DMS 273 treated with DMSO at 0.1 percent for 48 hours (cell line): ENCODE measurements around the gene TTLL12.

Experiments used
- DNase-seq: peaks from one replicate; lab custom pipeline; 2025; lab: John Stamatoyannopoulos, UW

The TTLL12 gene

DNA sequence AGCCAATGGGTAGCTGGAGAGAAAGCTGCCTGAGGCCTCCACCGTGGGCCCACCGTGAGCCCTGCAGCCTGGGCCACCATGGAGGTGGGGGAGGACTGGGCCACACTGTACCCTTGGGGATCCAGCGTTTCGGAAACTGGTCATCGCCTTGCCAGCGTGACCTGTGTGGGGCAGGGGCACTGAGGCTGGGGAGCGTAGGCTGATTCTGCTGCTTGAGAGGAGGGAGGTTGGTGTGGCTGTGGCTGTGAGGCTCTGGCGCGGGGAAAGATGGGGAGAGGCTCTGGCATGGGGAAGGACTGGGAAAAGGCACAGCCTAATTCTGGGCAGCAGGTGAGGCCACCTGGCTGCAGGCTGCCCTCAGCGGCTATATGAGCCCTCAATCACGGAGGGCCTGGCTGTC lies 12.6 kb upstream of the TTLL12 start:
- no peak for DNase-seq

DNA sequence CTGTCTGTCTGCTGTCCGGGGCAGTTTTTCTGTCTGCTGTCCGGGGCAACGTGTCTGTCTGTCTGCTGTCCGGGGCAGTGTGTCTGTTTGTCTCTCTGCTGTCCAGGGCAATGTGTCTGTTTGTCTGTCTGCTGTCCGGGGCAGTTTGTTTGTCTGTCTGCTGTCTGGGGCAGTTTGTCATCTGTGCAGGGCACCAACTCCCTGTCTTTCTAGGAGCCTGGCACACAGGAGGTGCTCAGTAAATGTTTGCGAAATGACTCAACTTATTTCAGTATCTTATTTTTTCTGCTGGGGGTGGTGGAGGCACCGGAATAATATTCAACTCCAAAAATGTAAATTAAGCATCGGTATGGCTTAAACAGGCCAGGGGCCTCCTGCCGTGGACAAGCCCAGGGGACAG lies 12.0 kb upstream of the TTLL12 start:
- DNase-seq, result no peak

DNA sequence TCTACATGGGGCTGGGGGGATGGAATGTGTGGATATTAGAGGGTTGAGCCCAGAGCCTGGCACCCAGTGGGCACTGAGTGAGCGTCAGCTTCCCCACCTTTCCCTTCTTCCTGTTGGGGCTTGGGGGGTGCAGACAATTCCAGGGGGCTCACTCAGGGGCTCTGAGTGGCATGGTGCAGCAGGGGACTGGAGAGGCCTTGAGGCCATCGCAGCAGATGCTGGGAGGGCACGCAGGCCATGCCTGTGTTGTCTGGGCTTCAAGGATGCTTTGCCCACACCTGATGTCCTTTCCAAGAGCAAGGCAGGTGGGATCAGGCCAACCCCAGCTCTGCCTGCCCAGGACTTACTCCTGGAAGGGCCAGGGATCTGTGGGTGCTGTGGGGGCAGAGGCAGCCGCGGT lies 11.2 kb upstream of the TTLL12 start:
- DNase-seq, result no peak

DNA sequence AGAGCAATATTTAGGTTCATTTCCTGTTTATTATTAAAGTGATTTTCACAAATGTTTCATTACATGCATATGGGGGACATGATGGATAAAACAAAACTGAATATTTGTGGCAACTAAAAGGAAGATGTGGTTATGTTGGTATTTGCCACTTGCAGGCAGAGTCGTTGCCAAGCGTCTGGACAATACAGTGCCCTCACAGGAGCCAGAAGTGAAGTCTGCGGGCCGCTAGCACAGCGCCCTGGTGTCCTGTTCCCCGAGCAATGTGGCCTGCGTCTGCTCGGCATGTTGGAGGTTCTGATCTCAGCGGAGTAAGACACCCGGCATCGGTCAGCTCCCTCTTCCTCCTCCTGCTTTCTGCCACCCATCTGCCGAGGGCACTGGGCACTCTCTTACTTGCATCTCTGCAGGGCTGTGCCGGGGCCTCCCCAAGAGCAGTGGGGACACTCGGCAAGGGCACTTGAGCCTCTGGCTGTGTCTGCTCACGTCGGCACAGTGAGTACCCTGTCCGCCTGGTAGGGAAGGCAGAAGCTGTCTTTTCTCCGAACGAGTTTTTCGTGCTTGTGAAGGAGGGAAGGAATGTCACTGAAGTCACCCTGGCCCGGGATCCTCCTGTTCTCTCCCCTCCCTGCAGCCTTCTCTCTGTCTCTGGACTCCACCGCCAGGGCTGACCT lies 10.5 kb upstream of the TTLL12 start:
- DNase-seq, result no peak

DNA sequence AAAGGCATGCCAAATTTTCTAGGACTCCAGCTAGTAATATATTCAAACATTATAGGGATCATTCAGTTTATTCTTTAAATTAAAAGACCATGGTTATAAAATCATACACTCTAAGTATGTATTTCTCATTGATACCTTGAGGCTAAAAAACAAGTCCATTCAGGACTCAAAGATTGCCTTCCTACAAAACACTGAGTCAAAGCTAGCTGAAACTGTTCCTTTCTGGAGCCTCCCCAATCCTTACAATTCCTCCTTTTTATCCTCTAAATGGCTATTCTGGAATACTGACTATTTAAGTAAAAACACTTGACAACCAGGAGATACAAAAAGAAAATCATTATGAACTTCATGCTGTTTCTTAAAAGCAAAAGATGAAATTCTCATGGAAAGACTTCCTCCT lies 4.9 kb upstream of the TTLL12 start:
- no peak for DNase-seq

DNA sequence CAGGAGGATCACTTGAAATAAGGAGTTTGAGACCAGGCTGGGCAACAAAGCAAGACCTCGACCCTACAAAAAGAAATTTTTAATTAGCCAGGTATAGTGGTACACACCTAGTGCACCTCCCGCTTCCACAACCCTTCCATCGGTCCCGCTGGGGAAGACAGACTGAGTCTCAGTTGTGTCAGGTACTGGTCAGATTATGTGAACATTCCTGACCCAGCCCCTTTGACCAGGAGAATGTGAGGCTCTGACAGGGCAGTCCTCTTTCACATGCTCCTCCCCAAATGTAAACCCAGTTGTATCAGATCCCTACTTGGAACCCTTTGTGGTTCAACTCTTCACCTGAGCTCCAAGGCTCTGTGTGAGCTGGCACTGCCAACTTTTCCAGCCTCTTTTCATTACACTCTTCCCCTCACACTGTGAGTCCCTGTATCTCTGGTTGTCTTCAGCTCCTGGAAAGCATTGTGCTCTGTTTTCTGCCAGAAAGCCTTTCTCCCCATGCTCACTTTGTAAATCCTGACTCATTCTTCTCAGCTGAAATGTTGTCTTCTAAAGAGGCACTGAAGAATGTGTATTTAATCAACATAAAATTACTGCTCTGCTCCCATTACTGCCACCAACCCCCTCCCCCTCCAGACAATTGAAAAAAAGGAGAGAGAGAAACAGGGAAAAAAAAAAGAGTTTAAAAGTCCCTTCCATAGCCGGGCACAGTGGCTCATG lies 2.1 kb upstream of the TTLL12 start:
- DNase-seq, result no peak

DNA sequence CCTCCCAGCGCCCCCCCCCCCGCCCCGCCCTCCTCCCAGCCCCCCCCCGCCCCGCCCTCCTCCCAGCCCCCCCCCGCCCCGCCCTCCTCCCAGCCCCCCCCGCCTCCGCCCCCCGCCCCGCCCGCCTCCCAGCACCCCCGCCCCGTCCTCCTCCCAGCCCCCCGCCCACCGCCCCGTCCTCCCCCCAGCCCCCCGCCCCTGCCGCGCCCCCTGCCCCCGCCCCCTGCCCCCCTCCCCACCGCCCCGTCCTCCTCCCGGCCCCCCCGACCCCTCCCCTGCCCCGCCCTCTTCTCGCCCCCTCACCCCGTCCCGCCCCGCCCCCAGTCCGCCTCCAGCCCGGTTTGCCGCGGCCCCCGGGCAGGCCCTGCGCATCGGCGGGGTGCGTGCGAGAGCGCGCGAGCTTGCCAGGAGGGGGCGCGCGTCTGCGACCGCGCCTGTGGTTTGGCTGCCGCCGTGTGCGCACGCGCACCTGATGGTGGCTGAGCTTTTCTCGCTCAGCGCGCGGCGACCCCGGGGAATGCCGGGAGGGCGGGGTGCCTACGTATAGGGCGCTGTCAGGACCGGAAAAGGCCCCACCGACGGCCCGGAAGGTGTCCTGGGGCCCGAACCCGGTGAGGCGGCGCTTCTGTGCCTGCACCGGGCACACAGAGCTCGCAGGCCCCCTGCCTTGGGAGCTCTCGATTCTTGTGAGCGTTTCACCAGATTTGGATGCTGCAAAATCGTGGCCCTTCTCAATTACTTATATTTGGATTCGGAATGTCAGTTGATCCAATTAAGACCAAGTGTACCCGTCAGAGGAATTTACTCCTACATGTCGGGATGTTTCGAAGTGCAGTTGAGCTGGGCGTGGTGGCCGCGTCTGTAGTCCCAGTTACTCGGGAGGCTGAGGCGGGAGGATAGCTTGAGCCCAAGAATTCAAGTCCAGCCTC lies 501 bp upstream of the TTLL12 start:
- DNase-seq, result peak; percentile 72

DNA sequence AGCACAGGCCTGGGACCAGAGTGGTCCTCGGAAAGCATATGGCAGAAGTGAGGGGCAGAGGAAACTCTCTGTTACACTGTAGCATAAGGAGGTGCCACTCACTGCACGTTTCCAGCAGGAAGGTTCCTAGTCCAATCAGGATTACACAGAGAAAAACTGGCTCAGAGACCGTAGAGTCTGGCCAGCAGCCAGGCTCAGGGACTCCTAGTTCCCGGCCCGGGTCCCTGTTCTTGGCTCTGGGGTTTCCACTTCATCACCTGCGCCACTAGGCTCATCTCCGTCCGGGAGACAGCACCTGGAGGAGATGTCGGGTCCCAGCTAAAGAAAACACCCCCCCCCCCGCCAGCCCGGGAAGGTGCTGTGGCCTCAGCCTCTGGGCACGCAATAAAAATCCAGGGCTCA lies 1.1 kb downstream of the TTLL12 start:
- no peak for DNase-seq

DNA sequence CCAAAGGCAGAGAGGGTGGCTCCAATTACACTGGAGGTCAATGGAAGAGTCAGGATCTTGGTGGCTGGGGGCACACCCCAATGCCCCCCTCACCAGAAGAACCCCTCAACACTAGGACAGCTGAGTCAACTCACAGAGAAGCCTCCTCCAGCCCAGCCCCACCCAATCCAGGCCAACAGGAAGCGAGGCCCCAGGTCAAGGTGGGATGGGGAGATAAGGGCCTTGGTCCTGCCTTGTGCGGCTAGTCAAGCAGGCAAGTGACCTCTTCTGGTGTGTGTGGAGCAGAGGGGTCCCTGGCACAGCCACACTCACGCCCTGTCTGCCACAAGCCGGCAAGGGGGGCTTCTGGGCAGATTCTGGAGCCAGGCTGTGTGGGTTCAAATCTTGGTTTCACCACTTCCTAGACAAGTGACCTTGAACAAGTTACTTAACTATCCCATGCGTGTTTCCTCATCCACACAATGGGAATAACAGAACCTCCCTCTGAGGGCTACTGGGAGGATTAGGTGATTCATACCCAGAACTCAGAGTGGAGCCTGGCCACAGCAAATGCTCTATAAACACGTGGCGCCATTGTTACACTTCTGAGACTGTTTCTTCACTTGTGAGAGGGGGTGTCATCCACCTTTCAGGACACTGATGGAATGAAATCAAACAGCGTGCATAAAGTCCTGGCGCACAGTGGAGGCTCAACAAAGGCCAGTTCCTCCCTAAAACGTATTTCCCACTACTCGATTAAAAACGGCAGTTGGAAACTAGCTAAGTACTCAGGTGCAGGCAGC lies 3.2 kb downstream of the TTLL12 start:
- DNase-seq, result no peak

DNA sequence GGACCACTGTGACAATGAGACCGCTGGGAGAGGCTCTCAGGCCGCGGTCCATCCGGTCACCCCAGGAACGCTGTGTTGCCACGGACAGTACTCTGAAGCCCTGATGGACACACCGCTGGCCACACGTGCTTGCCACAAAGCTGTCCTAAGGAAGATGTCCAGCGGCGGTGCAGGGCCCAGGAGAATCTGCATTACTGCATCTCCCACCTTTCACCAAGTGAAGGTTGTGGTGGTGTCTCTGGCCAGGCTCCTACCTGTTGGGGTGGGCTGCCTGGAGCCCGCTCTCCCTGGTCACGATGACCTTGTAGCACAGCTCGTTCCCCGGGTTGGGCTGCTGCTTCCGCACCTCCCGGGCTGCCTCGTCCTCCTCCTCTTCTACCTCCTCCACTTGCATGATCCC lies 4.2 kb downstream of the TTLL12 start:
- DNase-seq, result no peak

DNA sequence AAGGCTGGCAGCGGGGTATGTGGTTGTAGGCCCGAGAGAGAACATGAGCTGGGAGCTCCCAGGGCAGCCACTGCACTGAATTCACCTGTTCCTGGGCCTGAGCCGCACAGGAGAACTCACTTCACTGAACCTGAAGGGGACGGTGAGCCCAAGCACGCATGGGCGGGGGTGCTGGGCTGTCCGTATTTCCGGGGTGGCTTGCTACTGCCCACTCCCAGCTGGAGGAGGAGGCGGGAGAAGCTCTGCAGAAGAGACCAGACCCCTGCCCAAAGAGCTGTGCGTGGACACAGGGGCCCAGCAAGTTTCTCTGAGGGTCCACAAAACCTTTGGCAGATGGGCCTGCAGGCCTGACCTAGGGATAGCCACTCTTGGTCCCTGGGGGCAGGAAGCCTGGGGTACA lies 4.8 kb downstream of the TTLL12 start:
- no peak for DNase-seq

DNA sequence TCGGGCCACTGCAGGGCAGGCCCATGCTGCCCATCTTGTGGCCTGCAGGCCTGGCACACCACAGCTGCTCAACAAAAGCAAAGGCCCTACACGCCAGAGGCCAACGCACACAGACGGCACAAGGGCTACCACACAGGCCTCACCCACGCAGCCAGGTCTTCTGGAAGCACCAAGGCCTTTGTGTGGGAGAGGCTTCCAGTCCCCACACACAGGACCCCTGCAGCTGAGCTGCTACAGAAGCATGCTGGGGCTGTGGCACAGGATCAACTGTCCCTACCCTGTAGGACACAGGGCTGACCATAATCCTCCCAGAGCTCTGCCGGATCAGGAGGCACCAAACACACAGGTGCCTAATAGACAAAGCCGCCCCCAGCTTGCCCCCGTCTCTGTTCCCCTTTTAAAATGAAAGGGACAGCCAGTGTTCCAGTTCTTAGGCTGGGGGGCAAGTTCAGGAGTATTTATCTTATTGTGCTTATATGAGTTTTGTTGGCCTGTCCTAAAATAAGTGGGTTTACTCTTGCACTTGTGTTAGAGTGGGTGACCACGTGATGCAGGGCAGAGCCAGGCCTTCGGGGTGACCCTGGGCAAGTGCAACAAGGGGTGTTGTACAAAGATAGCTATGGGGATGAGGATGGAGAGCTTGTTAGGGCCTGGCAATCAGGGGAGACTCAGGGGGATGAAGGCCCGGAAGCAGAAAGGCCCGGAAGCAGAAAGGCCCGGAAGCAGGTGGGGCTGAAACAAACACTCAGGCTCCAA lies 5.4 kb downstream of the TTLL12 start:
- DNase-seq, result no peak

DNA sequence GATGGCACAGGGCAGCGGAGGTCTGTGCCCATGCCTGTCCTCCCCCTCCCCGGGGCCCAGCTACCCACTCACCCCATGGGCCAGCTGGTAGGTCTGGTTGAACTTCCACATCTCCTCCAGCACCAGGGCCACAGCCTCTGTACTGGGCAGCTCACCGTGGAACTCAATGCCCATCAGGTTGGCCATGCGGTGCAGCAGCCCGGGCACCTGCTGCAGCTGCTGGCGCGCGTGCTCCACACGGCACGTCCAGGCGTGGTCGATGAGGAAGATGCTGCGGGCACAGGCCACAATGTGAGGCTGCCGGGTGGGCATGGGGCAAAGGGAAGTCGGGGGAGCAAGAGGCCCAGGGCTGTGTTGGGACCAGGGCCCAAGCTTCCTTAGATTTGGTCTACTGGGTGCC lies 6.3 kb downstream of the TTLL12 start:
- DNase-seq, result no peak

DNA sequence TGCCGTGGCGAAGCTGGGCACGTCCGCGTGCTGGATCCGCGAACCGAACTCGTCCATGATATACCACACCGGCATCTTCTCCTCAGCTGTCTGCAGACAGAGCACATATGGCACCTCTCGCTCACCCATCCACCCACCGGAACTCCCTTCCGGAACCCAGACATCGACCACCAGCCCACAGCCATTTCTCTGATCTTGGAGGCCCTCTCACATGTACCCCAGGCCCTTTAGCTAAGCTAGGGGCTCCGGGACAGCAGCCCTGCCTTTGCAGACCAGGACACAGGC lies 7.1 kb downstream of the TTLL12 start:
- DNase-seq, result no peak

DNA sequence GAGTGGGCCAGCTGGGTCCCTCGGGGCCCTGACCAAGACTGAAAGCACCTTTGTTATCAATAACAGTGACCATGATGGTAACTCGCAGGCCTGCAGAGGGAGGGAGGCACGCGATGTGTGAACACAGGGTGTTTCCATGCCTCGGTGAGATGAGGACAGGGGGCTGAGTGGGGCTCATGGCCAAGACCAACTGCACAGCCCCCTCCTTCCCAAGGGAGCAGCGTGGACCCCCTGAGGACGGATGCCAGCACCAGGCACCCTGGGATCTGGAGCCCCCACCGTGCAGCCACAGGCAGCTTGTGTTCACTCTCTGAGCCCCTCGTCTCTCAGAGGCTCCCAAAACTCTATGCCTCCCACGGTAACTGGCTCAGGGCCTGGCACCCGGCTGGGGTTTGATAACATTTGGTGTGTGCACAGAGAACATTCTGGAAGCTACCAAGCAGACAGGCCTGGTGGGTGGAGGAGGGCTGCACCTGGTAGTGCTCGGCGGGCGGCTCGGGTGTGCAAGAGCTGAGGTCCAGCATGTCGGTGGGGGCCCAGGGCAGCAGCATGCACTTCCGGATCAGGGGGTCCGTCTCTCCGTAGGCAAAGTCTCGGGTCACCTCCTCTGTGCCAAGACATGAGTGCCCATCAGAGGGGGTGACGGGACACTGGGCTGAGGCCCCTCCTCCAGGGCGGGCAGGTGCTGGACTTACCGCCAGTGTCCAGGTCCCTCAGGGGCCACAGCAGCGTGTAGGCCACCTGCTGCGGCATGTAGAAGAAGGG lies 7.6 kb downstream of the TTLL12 start:
- DNase-seq, result no peak

DNA sequence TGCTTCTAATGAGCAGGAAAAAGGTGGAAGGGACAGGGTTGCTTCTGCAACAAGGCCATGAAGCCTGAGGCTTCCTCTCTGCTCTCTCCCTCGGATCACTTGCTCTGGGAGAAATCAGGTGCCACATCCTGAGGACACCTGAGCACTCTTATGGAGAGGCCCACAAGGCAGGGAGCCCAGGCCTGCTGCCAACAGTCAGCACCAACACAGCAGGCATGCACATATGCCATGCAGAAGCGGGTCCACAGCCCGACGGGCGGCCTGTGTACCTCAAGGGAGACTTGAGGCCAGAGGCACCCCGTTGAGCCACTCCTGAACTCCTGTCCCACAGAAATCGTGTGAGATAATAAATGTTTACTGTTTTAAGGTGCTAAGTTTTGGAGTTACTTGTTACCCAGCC lies 9.5 kb downstream of the TTLL12 start:
- no peak for DNase-seq

DNA sequence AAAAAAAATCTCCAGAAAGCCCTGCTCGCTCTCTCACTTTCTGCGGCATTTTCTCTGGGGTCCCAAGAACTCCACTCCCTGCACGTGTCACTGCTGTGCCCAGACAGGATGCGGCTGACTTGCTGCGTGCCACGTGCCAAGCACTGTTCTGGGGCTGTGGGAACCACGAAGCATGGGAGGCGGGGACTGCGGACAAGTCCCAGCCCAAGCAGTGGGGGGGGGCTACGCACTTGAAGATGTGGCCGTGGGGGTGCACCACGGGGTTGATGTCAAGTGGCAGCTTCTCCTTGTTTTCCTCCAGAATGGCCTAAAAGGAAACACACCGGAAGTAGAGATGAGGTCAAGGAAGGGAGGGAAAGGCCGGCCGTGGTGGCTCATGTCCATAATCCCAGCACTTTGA lies 10.8 kb downstream of the TTLL12 start:
- no peak for DNase-seq

DNA sequence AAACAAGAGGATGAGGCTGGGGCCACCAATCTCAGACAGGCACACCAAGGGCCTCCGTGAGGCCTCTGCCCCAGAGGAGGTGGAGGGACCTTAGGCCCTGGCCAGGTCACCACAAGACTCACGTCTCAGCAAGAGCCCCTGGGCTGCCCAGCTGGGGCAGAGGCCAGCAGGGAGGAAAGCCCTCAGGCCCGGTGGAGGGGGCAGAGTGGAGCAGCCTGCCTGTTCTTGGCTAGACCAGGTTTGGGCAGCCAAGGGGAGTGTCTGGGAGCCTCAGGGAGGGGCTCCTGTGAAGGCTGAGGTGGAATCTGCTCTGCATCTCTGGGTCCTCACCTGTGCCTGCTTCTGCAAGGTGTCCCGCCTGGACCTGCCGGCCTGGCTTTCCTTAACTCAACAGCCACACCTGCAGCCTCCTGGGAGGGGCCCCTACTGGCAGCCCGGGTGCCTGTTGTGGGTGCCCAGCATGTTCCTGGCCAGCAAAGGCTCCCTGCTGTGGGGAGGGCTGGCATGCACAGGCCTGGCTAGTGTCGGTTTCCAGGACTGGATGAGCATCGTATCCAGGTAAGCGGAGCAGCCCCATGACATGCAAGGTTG lies 11.9 kb downstream of the TTLL12 start:
- no peak for DNase-seq

DNA sequence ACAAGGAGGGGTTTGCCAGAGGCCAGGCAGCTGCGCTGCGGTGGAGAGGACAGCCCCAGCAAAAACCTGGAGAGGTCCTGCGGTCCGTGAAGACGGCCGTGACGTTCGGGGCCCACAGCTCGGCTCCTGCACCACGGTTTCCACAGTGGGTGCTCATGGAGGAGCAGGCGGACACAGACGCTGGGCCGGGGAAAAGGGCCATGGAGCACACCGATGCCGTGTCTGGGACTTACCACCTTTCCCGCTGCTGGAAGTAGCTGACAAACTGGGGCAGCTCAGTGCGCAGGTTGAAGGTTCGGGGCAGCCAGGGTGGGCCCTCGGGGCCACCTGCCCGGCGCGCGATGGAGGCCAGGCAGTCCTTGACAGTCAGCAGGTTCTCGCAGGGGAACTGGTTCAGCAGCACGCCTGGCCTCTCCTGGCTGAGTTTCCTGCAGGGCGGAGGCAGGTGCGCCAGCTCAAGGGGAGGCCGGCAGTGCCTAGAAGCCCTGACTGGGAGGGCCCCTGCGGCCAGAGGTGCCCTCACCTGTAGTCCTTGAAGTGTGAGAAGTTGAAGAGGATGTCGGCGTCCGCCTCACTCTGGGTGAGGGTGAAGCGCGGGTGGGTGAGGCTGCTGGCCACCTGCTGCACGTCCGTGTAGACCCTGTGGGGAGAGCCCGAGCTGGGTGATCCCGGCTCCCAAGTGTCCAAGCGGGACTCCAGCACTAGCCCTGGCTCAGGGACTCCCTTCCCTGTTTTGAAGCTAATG lies 12.8 kb downstream of the TTLL12 start:
- no peak for DNase-seq

DNA sequence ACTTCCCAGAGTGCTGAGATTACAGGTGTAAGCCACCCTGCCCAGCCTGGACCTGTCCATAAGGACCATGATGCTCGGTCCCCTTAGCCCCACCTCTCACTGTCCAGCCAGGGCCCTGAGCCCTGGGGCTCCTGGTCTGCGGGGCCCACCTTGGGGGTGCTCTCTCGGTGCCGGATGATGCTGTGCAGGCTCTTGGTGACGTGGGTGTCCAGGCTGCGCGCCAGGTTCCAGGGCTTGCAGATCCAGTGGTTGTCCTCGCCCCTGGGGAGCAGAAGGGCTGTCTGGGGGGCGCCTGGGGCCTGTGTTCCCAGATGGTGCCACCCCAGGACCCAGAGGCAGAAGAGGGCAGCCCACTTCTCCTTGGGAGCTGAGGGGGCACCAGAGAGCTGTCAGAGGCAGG lies 13.4 kb downstream of the TTLL12 start:
- no peak for DNase-seq
